ENCODE measurements around the gene DENND5B. TPM values are rescaled to one million over a fixed set of nuclear protein-coding genes. Genes with fewer than 3 reads are reported as not detected.

The DENND5B gene
- total and polyA plus RNA-seq, 4 donors, result 4.5 to 23.1 (median 9.3) TPM

GRCh38 chr12:31507966-31508365 is 83.0 kb downstream of the DENND5B start:
- Histone ChIP-seq H3K4me1 (ENCODE audit: control insufficient read depth in 4 of 4, insufficient read depth in 4 of 4, low read length in 3 of 4) (peaks cover 0 to 2% (median 0%) of the 10 kb centered on the region in 4 donors), H3K9ac (ENCODE audit: low read depth in 1 of 2, low read length in 2 of 2) (no peak overlapping the region), H3K27ac (ENCODE audit: low read depth in 1 of 2, low read length in 2 of 2) (no peak overlapping the region), H3K9me3 (ENCODE audit: control insufficient read depth in 4 of 4, low read length in 3 of 4) (no peaks in the 10 kb centered on the region), H3K27me3 (ENCODE audit: control insufficient read depth in 4 of 4, insufficient read depth in 4 of 4, low read length in 3 of 4) (no peaks in the 10 kb centered on the region), H3K36me3 (ENCODE audit: control insufficient read depth in 4 of 4, insufficient read depth in 3 of 4, low read depth in 1 of 4, low read length in 3 of 4) (no peaks in the 10 kb centered on the region), H3K4me3 (ENCODE audit: low read depth in 1 of 3, low read length in 3 of 3) (no peak overlapping the region)
- no peak for DNase-seq (ENCODE audit: low spot score)
- 89% methylated on average over 1 of the region's 1 CpG for WGBS
- TF ChIP-seq SP1 (IDR thresholded peaks at IDR 0.05) (no peak), MAX (IDR thresholded peaks at IDR 0.05) (no peak)

DNA sequence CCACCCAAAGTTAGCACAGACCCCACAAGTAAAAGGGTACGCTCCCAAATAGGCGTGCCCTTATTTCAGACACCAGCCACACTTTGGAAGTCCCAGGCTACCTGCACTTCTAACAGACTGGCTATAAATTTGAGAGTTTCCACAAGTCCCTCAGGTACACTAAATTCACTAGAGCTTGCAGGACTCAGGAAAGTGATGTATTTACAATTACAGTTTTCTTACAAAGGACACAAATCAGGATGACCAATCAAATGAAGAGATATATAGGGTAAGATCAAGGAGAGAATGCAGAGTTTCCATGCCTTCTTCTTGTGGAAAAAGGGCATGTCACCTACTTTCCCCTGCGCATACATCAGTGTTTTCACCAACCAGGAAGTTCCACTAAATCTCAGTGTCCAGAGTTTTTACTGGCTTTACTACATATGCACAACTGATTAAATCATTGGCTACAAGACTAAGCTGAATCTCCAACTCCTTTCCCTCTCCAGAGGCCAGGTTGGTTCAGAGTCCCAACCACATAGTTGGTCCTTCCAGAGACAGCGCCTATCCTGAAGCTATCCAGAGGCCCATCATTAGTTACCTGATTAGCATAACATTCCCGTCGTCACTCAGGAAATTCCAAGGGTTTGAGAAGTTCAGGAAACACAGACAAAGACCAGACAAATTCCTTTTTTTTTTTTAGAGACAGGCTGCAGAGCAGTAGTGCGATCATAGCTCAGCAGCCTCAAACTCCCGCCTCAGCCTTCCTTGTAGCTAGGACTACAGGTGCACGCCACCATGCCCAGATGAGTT is 84.2 kb downstream of the DENND5B start:
- Histone ChIP-seq H3K4me1 (ENCODE audit: control insufficient read depth in 4 of 4, insufficient read depth in 4 of 4, low read length in 3 of 4) (peaks cover 0 to 2% (median 0%) of the 10 kb centered on the region in 4 donors), H3K27ac (ENCODE audit: low read depth in 1 of 2, low read length in 2 of 2) (no peak overlapping the region), H3K27me3 (ENCODE audit: control insufficient read depth in 4 of 4, insufficient read depth in 4 of 4, low read length in 3 of 4) (no peaks in the 10 kb centered on the region), H3K9me3 (ENCODE audit: control insufficient read depth in 4 of 4, low read length in 3 of 4) (no peaks in the 10 kb centered on the region), H3K36me3 (ENCODE audit: control insufficient read depth in 4 of 4, insufficient read depth in 3 of 4, low read depth in 1 of 4, low read length in 3 of 4) (no peaks in the 10 kb centered on the region), H3K4me3 (ENCODE audit: low read depth in 1 of 3, low read length in 3 of 3) (no peak overlapping the region), H3K9ac (ENCODE audit: low read depth in 1 of 2, low read length in 2 of 2) (no peak overlapping the region)
- no peak for DNase-seq (ENCODE audit: low spot score)
- WGBS, result 84% methylated on average over 9 of the region's 9 CpGs
- TF ChIP-seq SP1 (IDR thresholded peaks at IDR 0.05) (no peak), FOXA1 (IDR thresholded peaks at IDR 0.05) (no peak), EGR1 (IDR thresholded peaks at IDR 0.05; ENCODE audit: low read depth in 2 of 2) (no peak), FOXA2 (IDR thresholded peaks at IDR 0.05) (no peak), NR2F2 (IDR thresholded peaks at IDR 0.05) (no peak), RXRA (IDR thresholded peaks at IDR 0.05) (no peak), MAX (IDR thresholded peaks at IDR 0.05) (no peak), HNF4A (conservative IDR thresholded peaks at IDR 0.05) (no peak), GABPA (IDR thresholded peaks at IDR 0.05 in 1 of 2, conservative IDR thresholded peaks at IDR 0.05 in 1 of 2) (no peak), YY1 (IDR thresholded peaks at IDR 0.05) (no peak), TAF1 (conservative IDR thresholded peaks at IDR 0.05) (no peak), CTCF (IDR thresholded peaks at IDR 0.05; ENCODE audit: low read depth, low read length, missing input control) (no peak), HNF4G (IDR thresholded peaks at IDR 0.05) (no peak), JUND (IDR thresholded peaks at IDR 0.05) (no peak)
- TF ChIP-seq, protein P1, sequence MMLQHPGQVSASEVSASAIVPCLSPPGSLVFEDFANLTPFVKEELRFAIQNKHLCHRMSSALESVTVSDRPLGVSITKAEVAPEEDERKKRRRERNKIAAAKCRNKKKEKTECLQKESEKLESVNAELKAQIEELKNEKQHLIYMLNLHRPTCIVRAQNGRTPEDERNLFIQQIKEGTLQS (IDR thresholded peaks at IDR 0.05), result no peak
- TF ChIP-seq, protein P2, sequence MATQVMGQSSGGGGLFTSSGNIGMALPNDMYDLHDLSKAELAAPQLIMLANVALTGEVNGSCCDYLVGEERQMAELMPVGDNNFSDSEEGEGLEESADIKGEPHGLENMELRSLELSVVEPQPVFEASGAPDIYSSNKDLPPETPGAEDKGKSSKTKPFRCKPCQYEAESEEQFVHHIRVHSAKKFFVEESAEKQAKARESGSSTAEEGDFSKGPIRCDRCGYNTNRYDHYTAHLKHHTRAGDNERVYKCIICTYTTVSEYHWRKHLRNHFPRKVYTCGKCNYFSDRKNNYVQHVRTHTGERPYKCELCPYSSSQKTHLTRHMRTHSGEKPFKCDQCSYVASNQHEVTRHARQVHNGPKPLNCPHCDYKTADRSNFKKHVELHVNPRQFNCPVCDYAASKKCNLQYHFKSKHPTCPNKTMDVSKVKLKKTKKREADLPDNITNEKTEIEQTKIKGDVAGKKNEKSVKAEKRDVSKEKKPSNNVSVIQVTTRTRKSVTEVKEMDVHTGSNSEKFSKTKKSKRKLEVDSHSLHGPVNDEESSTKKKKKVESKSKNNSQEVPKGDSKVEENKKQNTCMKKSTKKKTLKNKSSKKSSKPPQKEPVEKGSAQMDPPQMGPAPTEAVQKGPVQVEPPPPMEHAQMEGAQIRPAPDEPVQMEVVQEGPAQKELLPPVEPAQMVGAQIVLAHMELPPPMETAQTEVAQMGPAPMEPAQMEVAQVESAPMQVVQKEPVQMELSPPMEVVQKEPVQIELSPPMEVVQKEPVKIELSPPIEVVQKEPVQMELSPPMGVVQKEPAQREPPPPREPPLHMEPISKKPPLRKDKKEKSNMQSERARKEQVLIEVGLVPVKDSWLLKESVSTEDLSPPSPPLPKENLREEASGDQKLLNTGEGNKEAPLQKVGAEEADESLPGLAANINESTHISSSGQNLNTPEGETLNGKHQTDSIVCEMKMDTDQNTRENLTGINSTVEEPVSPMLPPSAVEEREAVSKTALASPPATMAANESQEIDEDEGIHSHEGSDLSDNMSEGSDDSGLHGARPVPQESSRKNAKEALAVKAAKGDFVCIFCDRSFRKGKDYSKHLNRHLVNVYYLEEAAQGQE (IDR thresholded peaks at IDR 0.05), result no peak

Measured in liver (tissue), 9 donors.